Sciatic nerve (tissue), 2 donors: ENCODE measurements around the gene ARRDC1. TPM values are rescaled to one million over a fixed set of nuclear protein-coding genes. Genes with fewer than 3 reads are reported as not detected.
"Not testable (repeated sequence)": the region's sequence is repeated elsewhere in the genome, so short reads cannot be mapped to it uniquely, and the experiment has no call there.

ENCODE experiments used
- ATAC-seq: fragments of 200-7000 bp; cut with Tn5 transposase; one replicate; pipeline ENCODE4 v1.9.1; 2020; ENCODE audit warnings: mild to moderate bottlenecking, moderate library complexity
- DNase-seq: peaks from one replicate; pipeline ENCODE4 v3.0.0-alpha.2; 2020; ENCODE audit warnings: low spot score
- intact Hi-C: fragments of 100-400 bp; cut with DNase I; formaldehyde crosslinking; loops from one replicate; pipeline ENCODE4 v1.14.2; 2022
- total RNA-seq: library from RNA; stranded (reverse); fragmentation: NEBNext Ultra II Directional; extraction: Animal tissue kit (Norgen Biotek cat#: 25700); gene quantifications from one replicate; pipeline ENCODE4 v1.2.1, GENCODE V29; 2021
- donor health status: DM: no; HTN: no; CAD: no.
- donor health status: DM: no; HTN: no; CAD: no.

Gene ARRDC1
- total RNA-seq, 1 donor from 2014 or later, result 30.6 TPM

DNA sequence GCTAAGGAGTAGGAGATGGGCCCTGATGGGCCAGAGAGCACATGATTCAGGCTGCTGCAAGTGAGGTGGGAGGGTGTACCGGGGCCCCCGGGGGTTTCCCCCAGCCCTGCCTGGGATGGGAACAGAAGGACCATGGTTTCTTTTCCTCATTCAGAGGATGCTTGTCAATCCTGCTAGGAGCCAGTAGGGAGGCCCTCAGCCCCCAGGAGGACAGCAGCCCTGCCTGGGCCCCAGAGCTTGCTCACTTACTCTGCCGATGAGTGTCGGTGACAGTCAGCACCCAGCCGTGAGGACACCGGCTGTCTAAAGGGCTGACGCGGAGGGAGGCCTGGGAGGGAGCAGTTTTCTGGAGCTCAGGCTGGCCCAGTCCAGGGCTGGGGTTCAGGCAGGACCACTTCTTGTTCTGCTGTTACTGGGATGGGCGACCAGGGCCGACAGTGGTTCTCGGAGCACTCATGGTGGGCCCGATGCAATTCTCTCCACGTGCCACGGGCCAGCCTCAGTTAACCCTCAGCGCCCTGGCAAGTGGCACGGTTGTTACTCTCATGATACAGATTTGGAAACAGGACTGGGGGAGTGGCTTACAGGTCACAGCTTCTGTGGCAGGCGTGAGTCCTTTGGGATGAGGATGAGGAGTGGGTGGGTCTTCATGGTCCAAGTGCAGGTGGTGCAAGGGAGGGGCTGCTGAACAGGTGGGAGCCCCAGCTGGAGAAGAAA is 1.8 kb downstream of the ARRDC1 start:
- intact Hi-C loops, result no loop called here
- ATAC-seq (no peak), DNase-seq (no peak)

- ATAC-seq (no peak), DNase-seq (no peak)
- intact Hi-C loops, result no loop called here
Observed at GRCh38 chr9:137610944-137611343, 5.5 kb downstream of the ARRDC1 start.

DNA sequence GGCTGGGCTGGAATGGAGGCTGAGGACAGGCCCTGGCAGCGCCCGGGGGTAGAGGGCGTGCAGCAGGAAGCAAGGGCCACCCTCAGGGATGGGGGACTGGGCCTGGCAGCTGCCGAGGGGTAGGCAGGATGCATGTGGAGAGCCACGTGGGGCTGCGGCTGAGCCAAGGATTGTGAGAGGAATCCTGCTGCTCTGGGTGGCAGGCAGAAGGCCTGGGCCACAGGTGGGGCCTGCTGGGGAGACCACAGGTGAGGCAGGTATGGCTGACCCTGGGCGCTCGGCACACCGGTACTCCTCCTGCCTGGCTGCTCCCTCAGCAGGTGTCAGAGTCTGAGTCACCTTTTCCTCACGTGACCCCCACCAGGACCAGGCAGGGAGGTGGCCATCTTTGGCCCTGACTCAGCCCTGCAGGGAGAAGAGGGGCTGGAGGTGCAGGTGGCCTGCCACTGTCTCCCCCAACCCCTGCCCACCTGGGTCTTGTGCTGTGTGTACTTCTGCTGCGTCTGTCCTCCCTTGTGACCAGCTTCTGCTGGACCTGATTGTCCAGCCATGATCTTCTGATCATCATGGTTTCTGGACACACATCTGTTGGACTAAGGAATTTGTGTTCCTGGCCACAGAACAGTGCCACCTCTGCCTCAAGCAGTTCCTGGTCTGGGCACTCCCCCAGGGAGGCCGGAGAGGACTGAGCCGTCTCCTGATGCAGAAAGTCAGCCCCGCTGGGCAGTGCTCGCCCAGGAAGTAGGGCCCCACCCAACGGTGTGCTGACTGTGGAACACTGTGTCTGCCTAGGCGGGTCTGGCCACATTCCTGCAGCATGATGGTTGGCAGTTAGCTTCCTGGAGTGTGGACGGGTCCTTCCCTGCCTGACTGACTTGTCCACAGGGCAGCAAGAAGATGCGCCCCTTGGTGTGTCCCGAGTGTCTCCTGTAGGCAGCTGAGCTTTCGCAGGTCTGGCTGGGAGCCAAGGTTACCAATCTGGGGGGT is 6.4 kb downstream of the ARRDC1 start:
- DNase-seq (no peak), ATAC-seq (peak; percentile 64)
- intact Hi-C loops, result no loop called here

DNA sequence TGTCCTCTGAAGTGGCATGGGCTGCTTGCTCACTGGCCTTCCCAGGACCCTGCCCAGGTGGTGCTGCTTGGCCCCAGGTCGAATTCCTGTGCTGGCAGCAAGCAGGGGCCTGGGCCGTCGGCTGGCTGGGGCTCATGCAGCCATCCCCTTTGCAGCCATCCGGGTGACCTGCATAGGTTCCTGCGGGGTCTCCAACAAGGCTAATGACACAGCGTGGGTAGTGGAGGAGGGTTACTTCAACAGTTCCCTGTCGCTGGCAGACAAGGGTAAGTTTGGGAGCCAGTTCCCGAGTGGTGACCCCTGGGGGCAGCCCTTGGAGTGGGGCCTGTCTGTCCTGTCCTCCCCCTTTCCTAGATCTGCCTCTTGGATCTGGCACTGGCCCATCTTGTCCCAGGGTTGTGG is 7.3 kb downstream of the ARRDC1 start:
- DNase-seq, result no peak
- peak; percentile 4 for ATAC-seq
- intact Hi-C loops, result no loop called here

DNA sequence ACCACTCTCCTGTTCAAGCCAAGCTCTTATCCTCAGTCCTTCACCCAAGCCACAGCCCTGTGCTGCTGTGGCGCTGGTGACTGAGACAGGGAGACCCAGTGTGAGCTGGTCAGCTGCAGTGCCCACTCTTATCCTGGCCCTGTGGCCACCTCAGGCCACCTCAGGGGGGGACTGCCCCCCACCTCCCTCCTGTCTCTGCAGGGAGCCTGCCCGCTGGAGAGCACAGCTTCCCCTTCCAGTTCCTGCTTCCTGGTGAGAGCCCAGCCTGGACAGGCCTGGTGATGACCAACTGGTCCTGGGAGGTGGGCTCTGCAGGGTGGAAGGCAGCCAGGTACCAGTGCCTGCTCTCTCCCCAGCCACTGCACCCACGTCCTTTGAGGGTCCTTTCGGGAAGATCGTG is 7.8 kb downstream of the ARRDC1 start:
- ATAC-seq (no peak), DNase-seq (no peak)
- intact Hi-C loops, result no loop called here

DNA sequence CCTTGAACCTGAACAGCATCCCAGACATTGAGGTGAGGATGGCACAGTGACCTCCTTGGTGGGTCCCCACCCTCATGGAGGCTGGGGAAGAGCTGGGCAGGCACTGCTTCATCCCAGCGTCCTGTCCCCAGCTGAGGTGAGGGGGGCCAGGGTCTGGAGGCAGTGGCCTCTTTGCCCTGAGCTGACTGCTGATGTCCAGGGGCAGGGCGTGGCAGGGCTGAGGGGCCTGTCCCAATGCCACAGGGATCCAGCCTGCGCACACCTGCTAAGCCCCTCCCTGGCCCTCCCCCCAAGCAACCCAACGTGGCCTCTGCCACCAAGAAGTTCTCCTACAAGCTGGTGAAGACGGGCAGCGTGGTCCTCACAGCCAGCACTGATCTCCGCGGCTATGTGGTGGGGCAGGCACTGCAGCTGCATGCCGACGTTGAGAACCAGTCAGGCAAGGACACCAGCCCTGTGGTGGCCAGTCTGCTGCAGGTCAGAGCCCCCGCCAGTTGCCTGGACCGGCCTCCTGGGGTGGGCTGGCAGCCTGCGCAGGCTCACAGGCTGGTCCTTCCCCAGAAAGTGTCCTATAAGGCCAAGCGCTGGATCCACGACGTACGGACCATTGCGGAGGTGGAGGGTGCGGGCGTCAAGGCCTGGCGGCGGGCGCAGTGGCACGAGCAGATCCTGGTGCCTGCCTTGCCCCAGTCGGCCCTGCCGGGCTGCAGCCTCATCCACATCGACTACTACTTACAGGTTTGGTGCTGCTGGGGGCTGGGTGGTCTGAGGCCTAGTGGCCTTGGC is 8.4 kb downstream of the ARRDC1 start:
- no peak for DNase-seq
- ATAC-seq, result no peak
- intact Hi-C loops, result no loop called here

DNA sequence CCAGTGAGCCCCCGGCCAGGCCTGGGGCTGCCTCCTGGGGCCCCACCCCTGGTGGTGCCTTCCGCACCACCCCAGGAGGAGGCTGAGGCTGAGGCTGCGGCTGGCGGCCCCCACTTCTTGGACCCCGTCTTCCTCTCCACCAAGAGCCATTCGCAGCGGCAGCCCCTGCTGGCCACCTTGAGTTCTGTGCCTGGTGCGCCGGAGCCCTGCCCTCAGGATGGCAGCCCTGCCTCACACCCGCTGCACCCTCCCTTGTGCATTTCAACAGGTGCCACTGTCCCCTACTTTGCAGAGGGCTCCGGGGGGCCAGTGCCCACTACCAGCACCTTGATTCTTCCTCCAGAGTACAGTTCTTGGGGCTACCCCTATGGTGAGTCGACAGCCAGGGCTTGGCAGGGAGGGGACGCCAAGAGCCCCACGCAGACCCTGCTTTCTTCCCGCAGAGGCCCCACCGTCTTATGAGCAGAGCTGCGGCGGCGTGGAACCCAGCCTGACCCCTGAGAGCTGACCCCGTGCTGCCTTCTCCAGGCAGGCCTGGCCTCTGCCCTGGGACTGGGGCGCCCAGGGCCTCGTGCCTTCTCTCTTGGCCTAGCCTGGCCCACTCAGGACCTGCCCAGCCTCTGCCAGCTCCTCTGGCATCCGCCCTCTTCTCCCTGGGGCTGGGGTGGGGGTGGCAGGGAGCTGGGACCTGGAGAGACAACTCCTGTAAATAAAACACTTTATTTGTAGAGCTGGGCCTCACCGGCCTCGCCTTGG is 9.3 kb downstream of the ARRDC1 start:
- DNase-seq (no peak), ATAC-seq (no peak)
- intact Hi-C loops, result no loop called here

DNA sequence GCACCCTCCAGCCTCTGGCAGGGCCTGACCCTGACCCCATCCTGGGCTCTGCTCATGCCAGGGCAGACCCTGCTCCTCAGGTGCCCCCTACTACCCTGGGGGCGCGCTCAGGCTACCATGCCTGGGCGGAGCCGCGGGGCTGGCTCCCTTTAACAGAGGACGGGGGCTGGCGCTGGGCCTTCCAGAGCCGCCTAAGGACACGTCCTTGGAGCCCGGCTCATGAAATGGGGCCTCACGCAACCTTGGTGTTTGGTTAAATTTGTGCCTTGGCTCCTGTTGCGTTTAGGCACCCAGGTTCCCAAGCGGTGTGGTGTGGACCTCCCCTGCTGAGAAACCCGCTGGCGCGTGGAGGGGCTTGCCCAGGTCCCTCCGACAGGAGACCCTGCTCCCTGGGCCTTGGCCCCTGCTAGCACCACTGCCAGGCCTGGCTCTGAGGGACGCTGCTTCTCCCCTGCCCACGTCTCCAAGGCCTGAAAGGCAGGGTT is 9.9 kb downstream of the ARRDC1 start:
- DNase-seq (no peak), ATAC-seq (no peak)
- intact Hi-C loops, result no loop called here

- ATAC-seq, result peak; percentile 92
- peak; percentile 91 for DNase-seq
- intact Hi-C loops, result no loop called here
Observed at GRCh38 chr9:137618105-137619067, 12.9 kb downstream of the ARRDC1 start, which contains the start of gene EHMT1. EHMT1 (plus strand) TSS chr9:137619005; CDS start chr9:137619029, 24 bp downstream.

- intact Hi-C loops, result no loop called here
- ATAC-seq (peak; percentile 27), DNase-seq (peak; percentile 69)
Observed at GRCh38 chr9:137619240-137620047, 14.0 kb downstream of the ARRDC1 start.

- no peak for DNase-seq
- intact Hi-C loops, result no loop called here
- no peak for ATAC-seq
Observed at GRCh38 chr9:137620048-137620405, 14.5 kb downstream of the ARRDC1 start.

- intact Hi-C loops, result no loop called here
- peak; percentile 26 for DNase-seq
Observed at GRCh38 chr9:137620581-137620980, 15.1 kb downstream of the ARRDC1 start.

GRCh38 chr9:137621131-137621757 is 15.8 kb downstream of the ARRDC1 start:
- no peak for ATAC-seq
- no peak for DNase-seq
- intact Hi-C loops, result no loop called here

More at GRCh38 chr9:137620581-137620980, 15.1 kb downstream of the ARRDC1 start:
- no peak for ATAC-seq

GRCh38 chr9:137622211-137622610 is 16.7 kb downstream of the ARRDC1 start:
- peak; percentile 28 for DNase-seq
- intact Hi-C loops, ATAC-seq: not testable (repeated sequence)

- no peak for ATAC-seq
- intact Hi-C loops, result no loop called here
- DNase-seq, result no peak
Observed at GRCh38 chr9:137626464-137626863, 21.0 kb downstream of the ARRDC1 start.

- ATAC-seq, intact Hi-C loops: not testable (repeated sequence)
- DNase-seq, result peak; percentile 47
Observed at GRCh38 chr9:137627406-137627805, 21.9 kb downstream of the ARRDC1 start.
